Neutrophil (primary cell): ENCODE results near the gene ARRDC3.

Source experiments
- H3K27ac ChIP-seq: fragments of 200-600 bp; sonication (generic); 2 replicates; pipeline ENCODE4 v1.5.1; 2016; ENCODE audit warnings: mild to moderate bottlenecking, moderate library complexity
- H3K27me3 ChIP-seq: fragments of 200-600 bp; sonication (generic); 2 replicates; pipeline ENCODE4 v1.6.0; 2016; ENCODE audit warnings: mild to moderate bottlenecking
- H3K36me3 ChIP-seq: fragments of 200-600 bp; sonication (generic); 2 replicates; pipeline ENCODE4 v1.5.1; 2017
- H3K4me1 ChIP-seq, 2 experiments: fragments of 200-600 bp in 1 of 2; sonication (generic) in 1 of 2; 1 replicate in 1 of 2; 2 replicates in 1 of 2; pipeline versions ENCODE4 v1.5.1 to v1.6.1; 2013 to 2016; ENCODE audit warnings: low read depth in 1 of 2, low read length in 1 of 2, mild to moderate bottlenecking in 1 of 2, moderate library complexity in 1 of 2; ENCODE audit not compliant: control insufficient read depth in 1 of 2, insufficient read depth in 1 of 2
- H3K4me3 ChIP-seq, 2 experiments: fragments of 200-600 bp in 1 of 2; sonication (generic) in 1 of 2; 1 replicate in 1 of 2; 2 replicates in 1 of 2; pipeline ENCODE4 v1.5.1; 2013 to 2016; ENCODE audit warnings: low read depth in 1 of 2, low read length in 1 of 2, mild to moderate bottlenecking in 1 of 2, moderate library complexity in 1 of 2
- H3K9me3 ChIP-seq: fragments of 200-600 bp; sonication (generic); 2 replicates; pipeline ENCODE4 v1.5.1; 2016
- CTCF ChIP-seq: fragments of 200-600 bp; sonication (generic); IDR thresholded peaks from 2 replicates; pipeline ENCODE4 v1.5.1; 2016; ENCODE audit warnings: antibody characterized with exemption

The ARRDC3 gene

DNA sequence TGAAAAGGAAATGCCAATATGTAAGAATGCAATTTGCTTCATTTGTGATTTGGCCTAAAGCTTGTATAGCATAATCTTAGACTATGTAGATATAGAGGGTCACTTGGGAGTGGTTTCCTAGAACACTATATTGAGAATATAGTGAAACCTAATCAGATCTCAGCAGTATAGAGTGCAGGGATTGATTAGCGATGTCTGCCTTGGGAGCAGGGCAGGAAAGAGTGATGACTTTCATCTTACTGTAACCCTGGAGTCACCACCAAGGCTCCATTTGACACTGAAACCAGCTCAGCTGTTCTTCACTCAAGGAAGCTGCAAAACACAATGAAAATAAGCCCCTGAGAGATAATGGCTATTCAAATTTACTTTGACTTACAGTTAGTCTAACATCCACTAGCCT, 26.2 kb upstream of the ARRDC3 start:
- Histone ChIP-seq H3K27ac (no peak overlapping the region), H3K9me3 (no peaks in the 10 kb centered on the region), H3K27me3 (no peaks in the 10 kb centered on the region), H3K4me3 (no peak overlapping the region), H3K4me1 (no peaks in the 10 kb centered on the region), H3K36me3 (no peaks in the 10 kb centered on the region)
- TF ChIP-seq CTCF: no peak

GRCh38 chr5:91408710-91409109, 25.6 kb upstream of the ARRDC3 start:
- Histone ChIP-seq H3K9me3 (no peaks in the 10 kb centered on the region), H3K36me3 (no peaks in the 10 kb centered on the region), H3K4me1 (no peaks in the 10 kb centered on the region), H3K27me3 (no peaks in the 10 kb centered on the region), H3K27ac (no peak overlapping the region), H3K4me3 (no peak overlapping the region)
- TF ChIP-seq CTCF: no peak

GRCh38 chr5:91407204-91407603, 24.1 kb upstream of the ARRDC3 start:
- Histone ChIP-seq H3K4me3 (no peak overlapping the region), H3K36me3 (no peaks in the 10 kb centered on the region), H3K27me3 (no peaks in the 10 kb centered on the region), H3K4me1 (no peaks in the 10 kb centered on the region), H3K9me3 (no peaks in the 10 kb centered on the region), H3K27ac (no peak overlapping the region)
- TF ChIP-seq CTCF: no peak

DNA sequence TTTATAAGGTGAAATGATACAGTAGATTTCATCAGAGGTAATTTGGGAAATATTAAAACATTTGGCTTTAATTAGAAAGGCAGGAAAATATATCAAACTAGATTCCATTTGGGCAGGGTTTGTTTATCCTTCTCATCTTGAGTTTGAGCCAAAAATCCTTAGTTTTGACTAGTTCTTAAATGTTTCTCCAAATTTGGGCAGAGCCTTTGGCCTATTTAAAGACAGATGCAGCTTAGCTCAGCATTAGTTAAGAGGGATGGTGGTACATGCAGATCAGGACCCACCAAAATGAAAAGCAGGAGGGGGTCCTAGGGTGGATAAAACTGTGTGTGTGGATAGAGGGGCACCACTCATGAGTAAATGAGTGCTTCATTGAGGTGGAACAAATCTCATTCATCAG, 20.3 kb upstream of the ARRDC3 start:
- Histone ChIP-seq H3K4me1 (no peaks in the 10 kb centered on the region), H3K27ac (no peak overlapping the region), H3K36me3 (no peaks in the 10 kb centered on the region), H3K27me3 (no peaks in the 10 kb centered on the region), H3K9me3 (no peaks in the 10 kb centered on the region), H3K4me3 (no peak overlapping the region)
- TF ChIP-seq CTCF: no peak

GRCh38 chr5:91401175-91401574, 18.1 kb upstream of the ARRDC3 start:
- Histone ChIP-seq H3K27me3 (no peaks in the 10 kb centered on the region), H3K27ac (no peak overlapping the region), H3K4me1 (no peaks in the 10 kb centered on the region), H3K36me3 (no peaks in the 10 kb centered on the region), H3K9me3 (no peaks in the 10 kb centered on the region), H3K4me3 (no peak overlapping the region)
- no peak for TF ChIP-seq CTCF

GRCh38 chr5:91397791-91398190, 14.7 kb upstream of the ARRDC3 start:
- no peak overlapping the region for H3K27ac ChIP-seq
- H3K36me3 ChIP-seq: no peaks in the 10 kb centered on the region
- TF ChIP-seq CTCF: no peak
- no peak overlapping the region for H3K4me3 ChIP-seq
- no peaks in the 10 kb centered on the region for H3K9me3 ChIP-seq
- no peaks in the 10 kb centered on the region for H3K27me3 ChIP-seq
- no peaks in the 10 kb centered on the region for H3K4me1 ChIP-seq
